Loucy (cell line): ENCODE data around the gene ALPI.

Experiments
- H2AFZ ChIP-seq: fragments of 200-600 bp; sonication (generic); 2 replicates; pipeline ENCODE4 v1.6.0; 2016; ENCODE audit warnings: antibody characterized with exemption, mild to moderate bottlenecking, low read length, moderate library complexity
- H3F3A ChIP-seq: fragments of 200-600 bp; 2 replicates; pipeline ENCODE4 v1.6.0; 2016; ENCODE audit warnings: antibody characterized with exemption, low read depth, mild to moderate bottlenecking
- H3K27me3 ChIP-seq: fragments of 200-600 bp; sonication (generic); 2 replicates; pipeline ENCODE4 v1.6.1; 2014; ENCODE audit warnings: low read length, mild to moderate bottlenecking; ENCODE audit not compliant: insufficient read depth, poor library complexity, severe bottlenecking
- H3K36me3 ChIP-seq: fragments of 200-600 bp; sonication (generic); 2 replicates; pipeline ENCODE4 v1.6.1; 2016; ENCODE audit warnings: low read length; ENCODE audit not compliant: insufficient read depth
- H3K4me1 ChIP-seq: fragments of 200-600 bp; sonication (generic); 2 replicates; pipeline ENCODE4 v1.5.1; 2014; ENCODE audit warnings: low read length, mild to moderate bottlenecking; ENCODE audit not compliant: insufficient read depth, poor library complexity, severe bottlenecking
- H3K4me2 ChIP-seq: fragments of 200-600 bp; sonication (generic); 2 replicates; pipeline ENCODE4 v1.6.0; 2014; ENCODE audit warnings: antibody characterized with exemption, low read length, low read depth, mild to moderate bottlenecking; ENCODE audit not compliant: poor library complexity, severe bottlenecking
- H3K4me3 ChIP-seq: fragments of 200-600 bp; sonication (generic); 2 replicates; pipeline ENCODE4 v1.5.1; 2014; ENCODE audit warnings: low read length, mild to moderate bottlenecking, mixed read lengths; ENCODE audit not compliant: poor library complexity, severe bottlenecking
- H3K79me2 ChIP-seq: fragments of 200-600 bp; sonication (generic); 2 replicates; pipeline ENCODE4 v1.6.1; 2014; ENCODE audit warnings: low read length; ENCODE audit not compliant: insufficient read depth
- H3K9ac ChIP-seq: fragments of 200-600 bp; sonication (generic); 2 replicates; pipeline ENCODE4 v1.6.0; 2014; ENCODE audit warnings: mild to moderate bottlenecking, low read depth, low read length, moderate library complexity; ENCODE audit not compliant: poor library complexity, severe bottlenecking
- H3K9me2 ChIP-seq: fragments of 200-600 bp; sonication (generic); replicated peaks from 2 replicates; pipeline ENCODE4 v1.6.1; 2016; ENCODE audit warnings: low read depth, low read length, mixed read lengths
- H3K9me3 ChIP-seq: fragments of 200-600 bp; sonication (generic); 2 replicates; pipeline ENCODE4 v1.6.1; 2014; ENCODE audit warnings: mild to moderate bottlenecking, antibody characterized with exemption, low read length, low read depth; ENCODE audit not compliant: insufficient read depth
- H4K20me1 ChIP-seq: fragments of 200-600 bp; sonication (generic); 2 replicates; pipeline ENCODE4 v1.6.0; 2014; ENCODE audit warnings: antibody characterized with exemption, low read length, mild to moderate bottlenecking; ENCODE audit not compliant: insufficient read depth, poor library complexity, severe bottlenecking
- EZH2phosphoT487 ChIP-seq: fragments of 200-600 bp; IDR thresholded peaks from 2 replicates; pipeline ENCODE4 v1.6.1; 2018; ENCODE audit warnings: antibody characterized with exemption, mild to moderate bottlenecking, moderate library complexity, borderline replicate concordance
- TF ChIP-seq, protein P1 (sequence below): fragments of 200-600 bp; sonication (generic); conservative IDR thresholded peaks from 2 replicates; pipeline ENCODE4 v1.5.1; 2014; ENCODE audit warnings: mild to moderate bottlenecking, antibody characterized with exemption, low read length

ALPI gene

DNA sequence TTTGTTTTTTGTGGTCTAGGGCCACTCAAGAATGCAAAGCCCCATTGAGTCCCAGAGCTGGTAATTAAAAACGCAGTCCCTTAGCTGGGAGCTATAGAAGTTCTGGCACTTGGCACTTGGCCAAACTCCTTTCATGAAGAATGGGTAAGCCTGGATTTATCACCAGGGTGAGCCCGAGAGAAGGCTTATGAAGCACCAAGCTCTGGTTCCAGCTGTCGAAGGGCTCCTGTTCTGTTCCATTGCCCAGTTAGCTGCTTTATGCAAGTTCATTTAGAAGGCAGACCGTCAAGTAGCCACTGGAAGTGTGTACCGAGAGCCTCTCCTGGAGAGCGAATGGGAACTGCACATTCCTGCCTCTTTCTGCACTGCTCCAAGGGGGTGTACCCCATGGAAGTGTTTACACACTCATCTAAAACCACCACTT is 17.5 kb downstream of the ALPI start:
- TF ChIP-seq EZH2phosphoT487: no peak
- TF ChIP-seq, protein P1, sequence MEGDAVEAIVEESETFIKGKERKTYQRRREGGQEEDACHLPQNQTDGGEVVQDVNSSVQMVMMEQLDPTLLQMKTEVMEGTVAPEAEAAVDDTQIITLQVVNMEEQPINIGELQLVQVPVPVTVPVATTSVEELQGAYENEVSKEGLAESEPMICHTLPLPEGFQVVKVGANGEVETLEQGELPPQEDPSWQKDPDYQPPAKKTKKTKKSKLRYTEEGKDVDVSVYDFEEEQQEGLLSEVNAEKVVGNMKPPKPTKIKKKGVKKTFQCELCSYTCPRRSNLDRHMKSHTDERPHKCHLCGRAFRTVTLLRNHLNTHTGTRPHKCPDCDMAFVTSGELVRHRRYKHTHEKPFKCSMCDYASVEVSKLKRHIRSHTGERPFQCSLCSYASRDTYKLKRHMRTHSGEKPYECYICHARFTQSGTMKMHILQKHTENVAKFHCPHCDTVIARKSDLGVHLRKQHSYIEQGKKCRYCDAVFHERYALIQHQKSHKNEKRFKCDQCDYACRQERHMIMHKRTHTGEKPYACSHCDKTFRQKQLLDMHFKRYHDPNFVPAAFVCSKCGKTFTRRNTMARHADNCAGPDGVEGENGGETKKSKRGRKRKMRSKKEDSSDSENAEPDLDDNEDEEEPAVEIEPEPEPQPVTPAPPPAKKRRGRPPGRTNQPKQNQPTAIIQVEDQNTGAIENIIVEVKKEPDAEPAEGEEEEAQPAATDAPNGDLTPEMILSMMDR: no peak
- no peaks in the 10 kb centered on the region for H3K9me2 ChIP-seq
- H3K4me3 ChIP-seq: no peak overlapping the region
- no peak overlapping the region for H3K4me2 ChIP-seq
- no peaks in the 10 kb centered on the region for H3F3A ChIP-seq
- no peak overlapping the region for H3K9ac ChIP-seq
- no peaks in the 10 kb centered on the region for H3K27me3 ChIP-seq
- H3K79me2 ChIP-seq: no peaks in the 10 kb centered on the region
- no peaks in the 10 kb centered on the region for H3K36me3 ChIP-seq
- H2AFZ ChIP-seq: no peak overlapping the region
- no peaks in the 10 kb centered on the region for H3K4me1 ChIP-seq
- no peaks in the 10 kb centered on the region for H4K20me1 ChIP-seq
- no peaks in the 10 kb centered on the region for H3K9me3 ChIP-seq

DNA sequence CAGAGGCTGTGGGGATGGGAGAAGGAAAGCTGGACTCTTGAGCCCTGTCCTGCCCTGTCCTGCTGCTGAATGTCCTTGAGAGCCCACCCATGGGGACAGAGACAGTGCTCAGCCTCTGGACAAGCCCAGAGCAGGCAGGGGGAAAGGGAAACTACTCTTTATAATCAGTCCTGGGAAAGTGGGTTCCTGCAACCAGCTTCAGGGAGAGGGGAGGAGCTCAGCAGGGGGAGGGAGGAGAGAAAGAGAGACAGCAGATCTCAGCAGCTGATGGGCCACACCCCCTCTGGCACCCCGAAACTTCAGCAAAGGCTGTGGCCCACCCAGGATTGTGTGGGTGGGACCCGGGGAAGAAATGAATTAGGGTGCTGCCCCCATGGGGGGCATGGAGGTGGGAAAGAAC is 20.1 kb downstream of the ALPI start:
- Histone ChIP-seq H3K4me2 (no peak overlapping the region), H3K4me3 (no peak overlapping the region), H4K20me1 (no peaks in the 10 kb centered on the region), H2AFZ (no peak overlapping the region), H3K9ac (no peak overlapping the region), H3K36me3 (no peaks in the 10 kb centered on the region), H3K9me2 (no peaks in the 10 kb centered on the region), H3K4me1 (no peaks in the 10 kb centered on the region), H3F3A (no peaks in the 10 kb centered on the region), H3K9me3 (no peaks in the 10 kb centered on the region), H3K79me2 (no peaks in the 10 kb centered on the region), H3K27me3 (no peaks in the 10 kb centered on the region)
- TF ChIP-seq, protein P1: no peak
- TF ChIP-seq EZH2phosphoT487: no peak

DNA sequence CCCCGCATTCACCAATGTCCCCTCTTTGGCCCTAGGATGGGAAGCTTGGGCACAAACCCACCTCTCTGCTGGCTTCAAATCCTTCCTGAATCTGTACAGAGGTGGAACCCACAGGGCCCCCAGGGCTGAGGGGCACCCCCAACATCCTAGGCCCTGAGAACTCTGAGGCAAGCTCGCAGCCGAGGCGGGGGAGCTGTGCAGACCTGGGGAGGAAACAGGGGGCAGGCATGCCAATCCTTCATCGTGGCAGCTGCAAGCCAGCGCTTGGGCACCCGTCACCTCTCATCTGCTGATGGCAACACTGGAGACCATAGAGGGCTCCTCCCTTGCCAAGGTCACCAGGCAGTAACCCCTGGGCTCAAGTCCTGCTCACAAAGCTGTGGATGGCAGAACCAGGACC is 20.8 kb downstream of the ALPI start:
- Histone ChIP-seq H3K9me2 (no peaks in the 10 kb centered on the region), H3K9me3 (no peaks in the 10 kb centered on the region), H3K36me3 (no peaks in the 10 kb centered on the region), H3K79me2 (no peaks in the 10 kb centered on the region), H4K20me1 (no peaks in the 10 kb centered on the region), H3K27me3 (no peaks in the 10 kb centered on the region), H3K4me3 (no peak overlapping the region), H2AFZ (no peak overlapping the region), H3K4me1 (no peaks in the 10 kb centered on the region), H3K4me2 (no peak overlapping the region), H3K9ac (no peak overlapping the region), H3F3A (no peaks in the 10 kb centered on the region)
- no peak for TF ChIP-seq EZH2phosphoT487
- TF ChIP-seq, protein P1: no peak
